OCI-LY1 (cell line): ENCODE measurements around the gene KRT3.

Experiments used
- H2AFZ ChIP-seq: fragments of 200-600 bp; sonication (generic), shearing (Covaris generic); 2 replicates; pipeline ENCODE4 v1.6.0; 2014; ENCODE audit warnings: antibody characterized with exemption, mild to moderate bottlenecking, low read length
- H3F3A ChIP-seq: fragments of 200-600 bp; sonication (generic), shearing (Covaris generic); 2 replicates; pipeline ENCODE4 v1.6.0; 2014; ENCODE audit warnings: mild to moderate bottlenecking, antibody characterized with exemption, low read length, moderate library complexity; ENCODE audit not compliant: insufficient read depth
- H3K27ac ChIP-seq: fragments of 200-600 bp; sonication (generic); 2 replicates; pipeline ENCODE4 v1.5.1; 2014; ENCODE audit warnings: low read length, mixed run types, mild to moderate bottlenecking, low read depth; ENCODE audit not compliant: poor library complexity, severe bottlenecking
- H3K27me3 ChIP-seq: fragments of 200-600 bp; sonication (generic); 2 replicates; pipeline ENCODE4 v1.6.0; 2014; ENCODE audit warnings: antibody characterized with exemption, mild to moderate bottlenecking, low read length, moderate library complexity; ENCODE audit not compliant: insufficient read depth
- H3K36me3 ChIP-seq: fragments of 200-600 bp; sonication (generic); 2 replicates; pipeline ENCODE4 v1.6.1; 2014; ENCODE audit warnings: mild to moderate bottlenecking, antibody characterized with exemption, low read length, moderate library complexity, mixed read lengths; ENCODE audit not compliant: insufficient read depth
- H3K4me1 ChIP-seq: fragments of 200-600 bp; sonication (generic); 2 replicates; pipeline ENCODE4 v1.5.1; 2014; ENCODE audit warnings: mild to moderate bottlenecking, low read length, moderate library complexity; ENCODE audit not compliant: insufficient read depth, severe bottlenecking
- H3K4me2 ChIP-seq: fragments of 200-600 bp; sonication (generic), shearing (Covaris generic); 2 replicates; pipeline ENCODE4 v1.6.1; 2014; ENCODE audit warnings: low read length
- H3K4me3 ChIP-seq: fragments of 200-600 bp; sonication (generic); 2 replicates; pipeline ENCODE4 v1.5.1; 2014; ENCODE audit warnings: low read length, low read depth, mild to moderate bottlenecking, mixed read lengths; ENCODE audit not compliant: poor library complexity, severe bottlenecking
- H3K79me2 ChIP-seq: fragments of 200-600 bp; shearing (Covaris generic); 2 replicates; pipeline ENCODE4 v1.6.1; 2016; ENCODE audit warnings: mixed run types, low read length, mixed read lengths; ENCODE audit not compliant: insufficient read depth
- H3K9ac ChIP-seq: fragments of 200-600 bp; sonication (generic), shearing (Covaris generic); 2 replicates; pipeline ENCODE4 v1.6.1; 2014; ENCODE audit warnings: mild to moderate bottlenecking, low read length, mixed read lengths
- H3K9me2 ChIP-seq: fragments of 200-600 bp; sonication (generic), shearing (Covaris generic); 2 replicates; pipeline ENCODE4 v1.6.1; 2014; ENCODE audit warnings: low read depth, mild to moderate bottlenecking, low read length, mixed read lengths
- H3K9me3 ChIP-seq: fragments of 200-600 bp; shearing (Covaris generic); 2 replicates; pipeline ENCODE4 v1.6.1; 2014; ENCODE audit warnings: low read length, mixed read lengths
- H4K20me1 ChIP-seq: fragments of 200-600 bp; sonication (generic), shearing (Covaris generic); 2 replicates; pipeline ENCODE4 v1.6.0; 2016; ENCODE audit warnings: mild to moderate bottlenecking, low read length; ENCODE audit not compliant: insufficient read depth
- CTCF ChIP-seq: fragments of 200-600 bp; sonication (generic), shearing (Covaris generic); IDR thresholded peaks from 2 replicates; pipeline ENCODE4 v1.5.1; 2017; ENCODE audit warnings: mild to moderate bottlenecking, antibody characterized with exemption, low read length, moderate library complexity, mixed read lengths
- EZH2 ChIP-seq: fragments of 200-600 bp; sonication (generic), shearing (Covaris generic); IDR thresholded peaks from 2 replicates; pipeline ENCODE4 v1.8.0; 2017; ENCODE audit warnings: borderline replicate concordance, mixed run types, mild to moderate bottlenecking, antibody characterized with exemption, low read length, moderate library complexity, mixed read lengths

The KRT3 gene

GRCh38 chr12:52807544-52808470 lies 11.9 kb upstream of the KRT3 start:
- H3K36me3 ChIP-seq = no peaks in the 10 kb centered on the region
- H3K9me3 ChIP-seq = no peaks in the 10 kb centered on the region
- H3K27me3 ChIP-seq = peaks cover 3% of the 10 kb centered on the region; the same call in 1 of the 2 replicates
- no peak overlapping the region for H3K27ac ChIP-seq
- H2AFZ ChIP-seq = no peak overlapping the region
- H3K9ac ChIP-seq = no peak overlapping the region
- no peaks in the 10 kb centered on the region for H3K79me2 ChIP-seq
- TF ChIP-seq CTCF = no peak
- no peak for TF ChIP-seq EZH2
- no peak overlapping the region for H3K4me3 ChIP-seq
- no peaks in the 10 kb centered on the region for H3K9me2 ChIP-seq
- H3F3A ChIP-seq = no peaks in the 10 kb centered on the region
- H3K4me2 ChIP-seq = no peak overlapping the region
- H4K20me1 ChIP-seq = no peaks in the 10 kb centered on the region
- no peaks in the 10 kb centered on the region for H3K4me1 ChIP-seq

GRCh38 chr12:52806821-52807543 lies 11.1 kb upstream of the KRT3 start:
- no peaks in the 10 kb centered on the region for H3F3A ChIP-seq
- no peaks in the 10 kb centered on the region for H3K36me3 ChIP-seq
- no peak overlapping the region for H3K4me3 ChIP-seq
- H3K4me2 ChIP-seq = no peak overlapping the region
- TF ChIP-seq CTCF = no peak
- TF ChIP-seq EZH2 = no peak
- no peak overlapping the region for H3K9ac ChIP-seq
- H3K79me2 ChIP-seq = no peaks in the 10 kb centered on the region
- no peaks in the 10 kb centered on the region for H3K9me2 ChIP-seq
- no peaks in the 10 kb centered on the region for H3K4me1 ChIP-seq
- no peak overlapping the region for H3K27ac ChIP-seq
- no peaks in the 10 kb centered on the region for H3K9me3 ChIP-seq
- no peak overlapping the region for H2AFZ ChIP-seq
- peaks cover 3% of the 10 kb centered on the region; the same call in 1 of the 2 replicates for H3K27me3 ChIP-seq
- no peaks in the 10 kb centered on the region for H4K20me1 ChIP-seq

GRCh38 chr12:52806169-52806811 lies 10.4 kb upstream of the KRT3 start:
- H3K36me3 ChIP-seq = no peaks in the 10 kb centered on the region
- no peak overlapping the region for H3K4me2 ChIP-seq
- H3K9me3 ChIP-seq = no peaks in the 10 kb centered on the region
- H3K27me3 ChIP-seq = peaks cover 3% of the 10 kb centered on the region; the same call in 1 of the 2 replicates
- TF ChIP-seq CTCF = no peak
- no peak for TF ChIP-seq EZH2
- no peak overlapping the region for H2AFZ ChIP-seq
- no peak overlapping the region for H3K9ac ChIP-seq
- no peak overlapping the region for H3K4me3 ChIP-seq
- no peaks in the 10 kb centered on the region for H3K79me2 ChIP-seq
- H4K20me1 ChIP-seq = no peaks in the 10 kb centered on the region
- no peaks in the 10 kb centered on the region for H3K4me1 ChIP-seq
- no peaks in the 10 kb centered on the region for H3K9me2 ChIP-seq
- no peak overlapping the region for H3K27ac ChIP-seq
- H3F3A ChIP-seq = no peaks in the 10 kb centered on the region
